ENCODE measurements around the gene ESRRG. TPM values are rescaled to one million over a fixed set of nuclear protein-coding genes. Genes with fewer than 3 reads are reported as not detected.

The ESRRG gene
- total RNA-seq = 101 TPM

GRCh38 chr1:216723274-216723780, at the start of gene ESRRG:
Gene ESRRG, minus strand, starts transcription at chr1:216723429. Its CDS starts 130 bp downstream, at chr1:216723299.

Measured in camera-type eye (tissue), 1 donor.